Activated gamma-delta T cell treated with Interleukin-2 at 50 U/mL for 16 hours (primary cell): ENCODE results near the gene EVA1A.
"Not testable (repeated sequence)": the region's sequence is repeated elsewhere in the genome, so short reads cannot be mapped to it uniquely, and the experiment has no call there.

Source experiments
- DNase-seq: peaks from one replicate; pipeline ENCODE4 v3.0.0-alpha.2; 2020

EVA1A gene

DNA sequence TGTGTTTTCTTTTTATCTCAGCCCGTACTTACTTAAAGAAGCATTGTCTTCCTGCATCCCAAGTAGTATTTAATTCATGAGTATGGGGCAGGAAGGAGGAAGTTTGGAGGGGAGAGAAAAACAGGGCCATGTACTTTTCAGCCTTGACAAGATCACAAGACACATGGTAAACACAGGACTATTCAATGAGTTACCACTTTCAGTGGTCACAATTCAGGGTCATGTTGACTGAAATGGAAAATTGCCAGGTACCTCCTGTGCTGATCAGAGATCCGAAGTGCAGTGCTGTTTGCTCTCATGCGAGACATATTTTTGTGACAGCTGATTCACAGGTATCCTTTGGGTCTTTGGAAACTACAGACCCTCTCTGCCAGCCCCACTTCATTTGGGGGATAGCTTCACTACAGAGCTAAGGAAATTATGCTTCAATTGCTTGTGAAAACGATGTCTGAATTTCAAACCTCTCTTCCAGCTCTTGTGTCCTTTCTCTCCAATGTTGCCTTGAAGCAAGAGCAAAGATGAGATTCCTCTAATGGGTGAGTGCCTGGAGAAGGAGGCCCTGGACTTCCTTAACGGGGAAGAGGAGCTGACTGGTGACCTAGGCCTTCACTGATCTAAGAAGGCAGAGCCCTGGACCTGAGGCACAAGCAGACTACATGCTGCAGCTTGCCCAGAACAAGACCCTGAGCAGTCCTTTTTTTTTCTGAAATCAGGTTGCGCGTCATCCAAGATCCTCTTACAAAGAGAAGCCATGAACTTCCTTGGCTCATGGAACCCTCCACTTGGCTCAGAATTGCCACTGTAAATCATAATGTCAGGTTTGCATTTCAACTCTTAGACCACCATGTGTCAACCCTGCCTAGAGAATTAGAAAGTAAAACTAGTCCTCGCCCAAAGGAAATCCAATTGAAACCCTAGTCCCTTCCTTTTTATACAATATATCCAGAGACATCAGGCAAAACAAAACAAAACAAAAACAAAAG lies 44.1 kb downstream of the EVA1A start:
- no peak for DNase-seq

DNA sequence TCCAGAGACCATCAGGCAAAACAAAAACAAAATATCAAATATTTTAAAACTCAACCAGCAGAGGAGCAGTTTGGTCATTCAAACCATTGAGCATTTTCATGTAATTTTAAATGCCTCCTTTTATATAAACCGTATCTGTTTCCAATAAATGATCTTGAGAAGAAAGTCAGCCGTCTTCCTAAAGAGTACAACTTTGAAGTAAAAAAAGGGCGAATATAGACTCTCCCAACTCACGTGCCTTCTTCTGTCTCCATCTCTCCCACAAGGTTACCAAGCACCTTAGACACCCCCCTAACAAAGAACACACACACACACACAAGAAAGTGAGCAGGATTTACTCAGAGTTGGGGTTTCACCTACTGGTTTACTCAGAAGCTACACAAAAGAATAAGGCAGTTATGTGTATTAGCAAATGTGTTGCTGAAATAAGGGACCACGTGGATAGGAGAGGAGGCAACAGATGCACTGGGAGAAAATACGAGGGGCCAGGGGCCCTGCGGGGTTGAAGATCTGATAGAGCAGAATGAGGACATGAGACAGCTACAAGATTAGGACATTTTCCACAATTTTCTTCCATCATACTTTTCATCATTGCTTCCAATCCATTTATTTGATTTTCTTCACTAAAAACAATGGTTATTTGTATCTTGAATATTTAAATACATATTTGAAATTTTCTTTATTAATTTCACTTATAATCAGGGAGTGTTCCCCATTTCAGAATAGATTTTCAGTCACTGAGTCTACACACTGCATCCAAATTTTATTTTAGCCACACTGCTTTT lies 45.0 kb downstream of the EVA1A start:
- DNase-seq: no peak

DNA sequence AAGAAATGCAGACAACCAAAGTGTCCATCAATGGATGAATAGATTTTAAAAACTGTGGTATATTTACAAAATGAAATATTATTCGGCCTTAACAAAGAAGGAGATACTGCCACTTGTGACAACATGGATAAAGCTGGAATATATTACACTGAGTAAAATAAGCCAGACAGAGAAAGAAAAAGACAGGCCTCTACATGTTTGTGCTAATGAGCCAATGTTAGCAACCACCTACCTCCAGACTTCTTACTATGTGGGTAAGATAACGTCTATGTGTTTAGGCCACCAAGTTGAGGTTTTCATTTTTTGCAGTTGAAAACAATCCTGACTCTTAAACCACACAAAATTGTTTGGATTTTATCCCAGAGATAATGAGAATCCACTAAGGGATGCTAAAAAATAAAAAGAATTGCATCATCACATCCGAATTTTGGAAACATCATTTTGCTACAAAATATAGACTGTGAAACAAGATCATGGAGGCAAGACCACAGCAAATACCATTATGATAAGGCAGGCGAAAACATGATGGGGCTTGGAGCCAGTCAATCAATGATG lies 47.0 kb downstream of the EVA1A start:
- no peak for DNase-seq

DNA sequence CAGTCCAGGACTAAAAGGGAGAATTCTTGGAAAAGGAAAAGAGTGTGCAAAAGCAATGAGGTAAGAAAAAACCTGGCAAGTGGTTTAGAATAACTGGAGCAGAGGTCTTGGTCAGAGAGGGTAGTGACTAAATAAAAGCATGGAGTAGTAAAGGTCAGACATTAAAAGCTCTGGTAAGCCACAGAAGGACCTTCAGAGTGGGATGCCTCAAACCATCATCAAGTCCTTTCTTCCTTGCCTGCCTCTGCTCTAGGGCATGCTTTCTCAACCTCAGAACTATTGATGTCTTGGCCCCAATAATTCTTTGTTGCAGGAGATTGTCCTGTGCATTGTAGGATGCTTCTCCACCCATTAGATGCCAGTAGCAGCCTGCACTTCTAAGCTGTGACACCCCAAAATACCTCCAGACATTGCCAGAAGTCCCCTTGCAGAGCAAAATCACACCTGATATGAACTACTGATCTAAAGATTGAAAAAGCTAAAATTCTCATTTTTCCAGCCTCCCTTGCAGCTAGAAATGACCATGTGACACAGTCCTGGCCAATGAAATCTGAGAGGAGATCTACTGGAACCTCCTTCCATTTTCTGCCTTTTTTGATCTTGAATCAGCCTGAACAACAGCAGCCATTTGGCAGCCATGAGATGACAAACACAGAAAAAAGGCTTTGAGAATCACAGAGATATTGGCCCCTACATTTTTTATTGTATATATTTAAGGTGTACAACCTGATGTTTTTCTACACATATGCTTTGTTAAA lies 48.1 kb downstream of the EVA1A start:
- no peak for DNase-seq

DNA sequence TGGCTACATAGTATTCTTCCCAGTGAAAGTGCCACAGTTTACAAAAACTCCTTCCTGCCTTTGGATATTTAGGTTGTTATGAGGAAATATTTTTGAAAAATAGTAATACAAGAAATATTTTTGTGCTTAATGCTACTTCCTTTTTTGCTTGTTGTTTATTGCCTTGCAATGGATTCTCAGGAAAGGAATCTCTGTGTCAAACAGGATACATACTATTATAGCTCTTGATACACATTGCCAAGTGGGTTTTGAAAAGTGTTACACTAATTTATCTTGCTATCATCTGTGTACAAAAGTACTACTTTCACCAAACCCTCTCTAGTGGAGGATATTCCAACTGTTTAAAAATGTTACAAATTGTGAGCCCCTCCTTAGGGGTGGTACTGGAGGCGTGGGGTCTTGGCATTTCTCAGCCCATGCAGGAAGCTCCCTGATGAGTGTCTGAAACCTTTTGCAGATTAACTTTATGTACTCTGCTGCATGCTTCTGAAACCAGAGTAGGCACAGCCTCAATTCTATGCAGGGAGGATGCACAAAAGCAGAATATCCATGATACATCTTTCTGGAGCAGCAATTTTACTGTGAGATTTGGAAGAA lies 54.5 kb downstream of the EVA1A start:
- no peak for DNase-seq

DNA sequence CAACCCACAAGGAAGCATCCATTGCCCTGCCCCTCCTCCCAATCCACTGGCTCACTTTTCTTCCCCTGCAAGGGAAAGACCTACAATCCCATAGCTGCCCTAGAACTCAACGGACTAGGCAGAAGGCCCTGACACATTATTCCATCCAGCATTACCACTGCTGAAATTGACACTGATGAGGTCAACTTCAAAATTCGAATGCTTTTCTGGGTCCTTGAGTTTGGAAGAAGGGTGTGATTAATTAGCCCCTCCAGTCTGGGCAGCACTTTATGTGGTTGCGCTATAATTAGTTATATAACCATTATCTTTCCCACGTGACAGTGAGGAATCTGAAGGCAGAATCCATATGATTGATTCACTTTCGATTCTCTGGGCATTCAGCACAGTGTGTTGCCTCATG lies 55.7 kb downstream of the EVA1A start:
- no peak for DNase-seq

DNA sequence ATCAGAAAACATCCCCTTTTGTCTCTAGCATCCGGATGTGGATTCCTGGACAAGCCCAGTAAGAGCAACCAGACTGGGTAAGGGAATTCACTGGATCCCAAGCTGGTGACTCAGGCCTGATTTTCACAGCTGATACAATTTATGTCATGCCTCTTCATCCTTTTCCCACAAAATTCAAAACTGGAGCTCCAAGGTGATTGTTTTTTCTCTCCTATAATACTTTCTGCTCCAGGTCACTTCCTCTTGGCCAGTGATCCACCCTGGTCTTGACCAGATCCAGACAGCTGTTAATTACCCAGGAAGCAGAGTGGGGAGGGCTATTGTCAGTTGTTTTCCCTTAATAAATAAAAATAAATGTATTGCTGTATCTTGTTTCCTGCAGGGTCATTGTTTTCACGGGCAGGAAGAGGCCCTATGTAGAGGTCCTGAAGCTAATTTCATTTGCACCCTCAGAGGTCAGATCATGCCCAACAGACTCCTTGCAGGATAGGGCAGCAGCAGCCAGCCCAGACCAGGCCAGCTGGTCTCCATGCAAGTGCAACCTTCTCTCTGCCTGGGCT lies 57.6 kb downstream of the EVA1A start:
- no peak for DNase-seq

DNA sequence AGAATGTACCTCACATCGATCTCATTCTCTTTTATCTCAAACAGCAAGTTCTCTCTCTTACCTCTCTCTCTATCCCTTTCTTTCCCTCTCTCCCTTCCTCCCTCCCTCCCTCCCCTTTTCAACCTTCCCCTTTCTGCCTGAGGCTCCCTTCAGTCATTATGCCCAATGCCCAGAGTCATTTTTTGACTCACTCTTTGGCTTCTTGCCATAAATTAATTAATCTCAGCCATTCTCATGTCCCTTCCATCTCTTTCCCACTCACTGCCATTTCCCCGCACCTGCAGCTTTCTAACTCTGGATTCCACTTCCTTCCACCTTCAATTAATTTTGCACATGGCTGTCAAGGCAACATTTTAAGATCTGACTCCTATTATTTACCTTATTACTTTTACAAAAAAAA lies 60.1 kb downstream of the EVA1A start:
- DNase-seq: no peak

DNA sequence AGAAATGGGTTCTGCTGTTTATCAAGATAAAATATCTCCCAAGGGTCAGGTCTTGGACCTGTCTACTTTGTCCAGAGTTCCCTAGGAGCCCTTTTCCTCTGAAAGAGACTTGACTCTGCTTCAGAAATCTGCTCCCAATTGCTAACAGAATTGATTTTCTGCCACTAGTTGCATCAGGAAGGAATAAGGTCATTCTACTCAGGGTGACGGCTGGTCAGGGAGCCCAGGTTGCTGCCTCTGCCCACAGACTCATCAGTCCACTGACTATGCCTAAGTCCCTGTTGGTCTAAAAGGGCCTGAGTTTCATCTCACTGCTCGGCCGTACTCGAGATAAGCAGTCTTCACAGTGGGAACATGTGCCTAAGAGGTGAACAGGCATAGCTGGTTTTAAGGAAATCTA lies 61.2 kb downstream of the EVA1A start:
- no peak for DNase-seq

DNA sequence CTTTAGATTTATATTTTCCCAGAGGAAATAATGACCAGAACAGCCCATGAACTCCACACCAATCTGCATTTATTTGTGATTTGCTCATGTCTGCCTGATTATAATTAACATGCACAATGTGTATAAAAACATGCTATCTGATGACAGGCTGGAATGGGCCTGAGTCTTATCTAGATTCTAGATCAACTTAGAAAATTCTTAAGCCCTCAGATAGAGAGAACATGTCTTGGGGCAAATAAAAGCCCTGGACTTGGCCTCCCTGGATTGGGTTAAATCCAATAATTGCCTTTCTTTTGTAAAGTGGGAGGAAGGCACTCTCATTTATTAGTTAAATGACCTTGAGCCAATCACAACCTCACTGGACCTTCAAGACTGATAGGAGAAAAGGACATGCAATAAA lies 61.8 kb downstream of the EVA1A start:
- no peak for DNase-seq

DNA sequence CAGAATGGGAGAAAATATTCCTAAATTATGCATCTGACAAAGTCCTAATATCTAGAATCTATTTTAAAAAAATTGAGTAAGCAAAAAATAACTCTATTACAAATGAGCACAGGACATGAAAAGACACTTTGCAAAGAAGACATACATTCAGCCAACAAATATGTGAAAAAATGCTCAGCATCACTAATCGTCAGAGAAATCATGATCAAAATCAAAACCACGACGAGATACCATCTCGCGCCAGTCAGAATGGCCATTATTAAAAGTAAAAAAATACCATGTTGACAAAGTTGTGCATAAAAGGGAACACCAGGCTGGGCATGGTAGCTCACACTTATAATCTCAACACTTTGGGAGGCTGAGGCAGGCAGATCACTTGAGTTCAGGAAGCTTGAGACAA lies 63.5 kb downstream of the EVA1A start:
- no peak for DNase-seq

DNA sequence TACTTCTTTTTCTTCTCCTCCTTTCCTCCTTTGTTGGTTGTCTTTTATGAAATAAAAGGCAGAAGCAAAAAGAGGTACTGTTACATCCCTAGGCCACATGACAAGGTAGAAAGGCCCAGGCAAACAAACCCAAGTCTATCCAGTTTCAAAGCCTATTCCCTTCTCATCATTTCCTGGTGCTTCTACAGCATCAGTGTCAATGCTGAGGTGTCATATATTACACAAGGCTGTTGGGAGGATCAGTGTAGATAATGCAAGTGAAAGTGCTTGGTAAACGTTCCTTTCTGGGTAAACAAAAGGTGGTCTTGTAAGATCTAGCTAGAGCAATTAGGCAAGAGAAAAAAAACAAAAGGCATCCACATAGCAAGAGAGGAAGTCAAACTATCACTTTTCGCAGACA lies 64.9 kb downstream of the EVA1A start:
- no peak for DNase-seq

DNA sequence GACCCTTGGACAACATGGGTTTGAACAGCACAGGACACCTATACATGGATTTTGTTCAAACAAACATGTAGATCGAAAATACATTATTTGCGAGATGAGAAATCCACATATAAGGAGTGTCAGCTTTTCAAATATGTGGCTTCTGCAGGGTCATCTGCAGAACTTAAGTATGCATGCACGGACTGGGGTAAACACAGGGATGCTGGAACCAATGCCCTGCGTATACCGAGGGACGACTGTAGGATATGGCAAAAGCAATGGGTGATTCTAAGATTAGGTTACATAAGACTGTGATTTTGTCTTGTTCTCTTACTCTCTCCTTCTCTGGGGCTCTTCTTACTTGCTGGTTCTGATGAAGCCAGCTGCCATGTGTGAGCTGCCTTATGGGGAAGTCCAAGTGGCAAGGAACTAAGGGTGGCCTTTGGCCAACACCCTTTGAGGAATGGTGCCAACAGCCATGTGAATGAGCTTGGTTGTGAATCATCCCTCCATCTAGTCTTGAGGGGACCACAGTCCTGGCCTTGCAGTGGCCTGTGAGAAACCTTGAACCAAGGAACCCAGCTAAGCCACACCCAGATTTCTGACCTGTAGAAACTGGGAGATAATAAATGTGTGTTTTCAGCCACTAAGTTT lies 66.5 kb downstream of the EVA1A start:
- DNase-seq: no peak

DNA sequence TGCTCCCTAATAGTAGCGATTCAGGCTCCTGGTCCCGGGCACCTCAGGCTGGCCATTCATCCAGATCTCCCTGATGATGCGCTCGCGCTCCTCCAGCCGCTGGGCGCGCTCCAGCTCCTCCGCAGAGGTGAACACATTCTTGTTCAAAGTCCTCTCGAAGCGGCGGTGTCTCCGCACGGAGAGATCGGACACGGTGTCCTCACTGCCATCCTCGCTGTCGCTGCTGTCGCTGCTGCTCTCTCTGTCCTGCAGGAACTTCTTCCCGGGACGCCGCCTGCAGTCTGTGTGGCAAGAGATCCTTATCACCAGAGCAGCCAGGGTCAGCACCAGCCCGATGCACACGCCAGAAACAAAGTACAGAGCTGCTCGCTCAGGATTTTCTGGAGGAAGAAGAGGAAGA lies 67.5 kb downstream of the EVA1A start:
- DNase-seq: no peak

DNA sequence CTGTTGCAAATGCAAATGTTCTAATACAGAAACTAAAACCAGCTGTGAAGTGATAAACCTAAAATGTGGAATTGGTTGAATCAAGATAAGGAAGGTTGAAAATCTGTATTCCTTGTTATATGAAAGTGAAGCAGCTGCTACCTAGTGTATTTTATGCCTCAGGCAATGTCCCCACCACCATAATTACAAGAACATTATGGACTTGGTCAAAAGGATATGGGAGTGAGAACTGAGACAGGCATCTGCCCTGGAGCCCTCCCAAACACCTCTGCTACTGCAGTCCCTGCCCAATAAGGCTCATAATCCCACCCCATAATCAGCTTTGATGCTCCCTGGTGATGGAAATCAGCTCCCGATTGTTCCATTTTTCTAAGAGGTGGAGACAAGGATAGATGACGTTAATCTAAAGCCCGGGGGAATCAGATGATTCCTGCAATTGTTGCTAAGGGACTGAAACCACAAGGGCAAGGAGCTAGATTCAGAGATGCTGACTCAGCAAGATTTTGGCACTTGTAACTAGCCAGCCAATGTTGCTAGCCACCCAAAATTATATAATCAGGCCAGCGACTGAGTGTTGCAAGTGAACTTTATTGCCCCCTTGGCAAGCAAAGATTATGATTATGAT lies 69.5 kb downstream of the EVA1A start:
- DNase-seq: no peak

DNA sequence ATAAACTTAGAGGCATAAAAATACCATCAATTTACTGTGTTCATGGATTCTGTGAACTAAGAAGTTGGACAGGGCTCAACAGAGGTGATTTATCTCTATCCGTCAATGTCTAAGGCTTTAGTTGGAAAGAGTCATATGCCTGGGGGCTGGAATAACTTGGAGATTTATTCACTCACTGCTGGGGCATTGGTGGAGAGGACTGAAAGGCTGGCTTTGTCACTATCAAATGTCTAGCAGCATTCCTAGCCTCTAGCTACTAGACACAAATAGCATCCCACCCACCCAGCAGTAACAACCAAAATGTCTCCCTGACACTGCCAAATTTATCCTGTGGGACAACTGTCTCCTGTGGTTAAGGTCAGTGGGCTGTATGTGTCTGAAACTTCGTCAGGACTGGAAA lies 71.0 kb downstream of the EVA1A start:
- DNase-seq: no peak

DNA sequence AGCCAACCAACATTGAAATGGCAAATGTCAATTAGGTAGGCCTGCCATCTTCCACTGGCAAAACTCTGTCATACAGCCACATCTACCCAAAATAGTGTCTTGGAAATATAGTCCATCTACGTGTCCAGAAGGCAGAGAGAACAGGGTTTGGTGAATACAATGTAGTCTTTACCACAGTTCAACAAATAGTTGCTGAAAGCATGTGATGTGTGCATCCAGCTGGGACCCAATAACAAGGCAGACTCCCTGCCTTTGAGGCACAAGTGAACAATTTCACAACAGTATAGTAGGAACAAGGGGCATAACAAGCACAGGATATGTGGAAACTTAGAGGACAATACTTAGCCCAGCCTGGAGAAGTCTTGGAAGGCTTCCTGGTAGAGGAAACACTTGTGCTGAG lies 72.6 kb downstream of the EVA1A start:
- DNase-seq: no peak

DNA sequence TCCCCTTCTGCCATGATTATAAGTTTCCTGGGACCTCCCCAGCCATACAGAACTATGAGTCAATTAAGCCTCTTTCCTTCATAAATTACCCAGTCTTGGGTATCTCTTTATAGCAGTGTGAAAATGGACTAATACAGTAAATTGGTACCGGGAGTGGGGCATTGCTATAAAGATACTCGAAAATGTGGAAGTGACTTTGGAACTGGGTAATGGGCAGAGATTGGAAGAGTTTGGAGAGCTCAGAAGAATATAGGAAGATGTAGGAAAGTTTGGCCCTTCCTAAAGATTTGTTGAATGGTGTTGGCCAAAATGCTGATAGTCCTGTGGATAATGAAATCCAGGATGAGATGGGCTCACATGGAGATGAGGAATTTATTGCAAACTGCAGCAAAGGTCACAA lies 74.0 kb downstream of the EVA1A start:
- DNase-seq: not testable (repeated sequence)

DNA sequence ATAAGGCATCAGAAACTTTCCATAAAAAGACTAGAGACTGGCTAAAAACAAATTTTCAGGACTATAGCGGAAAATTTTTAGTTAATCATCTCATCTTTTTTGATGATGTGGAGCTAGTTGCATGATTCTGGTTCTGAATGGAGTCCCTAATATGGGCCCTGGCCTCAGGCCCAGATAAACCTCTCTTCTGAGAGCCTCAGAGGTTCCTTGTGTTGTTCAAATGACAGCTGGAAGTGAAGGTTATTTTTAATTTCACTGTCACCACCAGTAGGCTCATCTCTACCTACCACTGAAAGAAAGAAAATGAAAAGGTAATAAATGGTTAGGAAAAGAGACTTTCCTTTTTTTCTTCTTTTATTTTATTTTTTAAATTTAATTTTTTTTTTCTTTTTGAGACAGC lies 75.9 kb downstream of the EVA1A start:
- no peak for DNase-seq

DNA sequence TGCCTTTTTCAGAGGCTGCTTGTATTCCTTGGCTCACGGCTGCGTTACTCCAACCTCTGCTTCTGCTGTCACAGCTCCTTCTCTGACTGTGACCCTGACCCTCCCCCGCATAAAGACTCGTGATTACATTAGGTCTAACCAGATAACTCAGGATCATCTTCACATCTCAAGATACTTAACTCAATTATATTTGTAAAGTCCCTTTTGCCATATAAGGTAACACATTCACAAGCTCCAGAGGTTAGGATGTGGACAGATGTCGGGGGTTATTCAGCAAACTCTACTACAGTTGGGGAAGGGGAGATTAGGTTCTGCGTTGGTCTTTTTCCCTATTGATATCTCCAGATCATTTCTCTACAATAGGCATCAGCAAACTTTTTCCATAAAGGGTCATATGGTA lies 76.9 kb downstream of the EVA1A start:
- DNase-seq: no peak

DNA sequence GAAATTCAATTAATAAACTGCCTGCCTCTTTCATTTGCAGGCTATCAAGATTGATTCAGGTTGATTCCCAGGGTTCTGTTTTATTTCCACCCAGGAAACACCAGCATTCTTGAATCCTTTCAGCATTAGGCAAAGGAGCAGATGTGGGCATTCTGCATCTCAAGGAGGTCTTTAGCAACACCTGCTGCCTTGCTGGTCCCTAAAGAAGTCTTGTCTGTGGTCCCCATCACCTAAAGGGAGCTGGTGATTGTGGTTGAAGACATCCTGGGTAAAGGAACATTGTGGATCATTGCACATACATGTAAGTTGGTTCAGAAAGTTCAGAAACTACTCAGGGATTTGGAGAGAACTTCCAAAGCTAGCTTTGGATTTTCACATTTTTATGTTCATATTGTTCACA lies 78.3 kb downstream of the EVA1A start:
- no peak for DNase-seq
